ENCODE data around the gene ITLN2.
A peak's percentile ranks its signal among the peaks of the same experiment; 100 is the strongest.
"Not testable (repeated sequence)": the region's sequence is repeated elsewhere in the genome, so short reads cannot be mapped to it uniquely, and the experiment has no call there.

The ITLN2 gene

GRCh38 chr1:160952129-160952510, 2.5 kb downstream of the ITLN2 start:
- DNase-seq (ENCODE audit: low read depth) = no peak

GRCh38 chr1:160951443-160952128, 3.0 kb downstream of the ITLN2 start:
- DNase-seq (ENCODE audit: low read depth) = peak; percentile 65

GRCh38 chr1:160950657-160951056, 4.0 kb downstream of the ITLN2 start:
- no peak for DNase-seq (ENCODE audit: low read depth)

- DNase-seq (ENCODE audit: low read depth) = no peak
Observed at GRCh38 chr1:160949881-160950280, 4.7 kb downstream of the ITLN2 start.

- not testable (repeated sequence) for DNase-seq (ENCODE audit: low read depth)
Observed at GRCh38 chr1:160949216-160949880, 5.3 kb downstream of the ITLN2 start.

- not testable (repeated sequence) for DNase-seq (ENCODE audit: low read depth)
Observed at GRCh38 chr1:160947174-160947759, 7.3 kb downstream of the ITLN2 start.

GRCh38 chr1:160945881-160946280, 8.7 kb downstream of the ITLN2 start:
- not testable (repeated sequence) for DNase-seq (ENCODE audit: low read depth)

- DNase-seq (ENCODE audit: low read depth) = no peak
Observed at GRCh38 chr1:160945079-160945478, 9.5 kb downstream of the ITLN2 start.

GRCh38 chr1:160942926-160943325, 11.7 kb downstream of the ITLN2 start:
- no peak for DNase-seq (ENCODE audit: low read depth)

GRCh38 chr1:160936666-160937065, 17.9 kb downstream of the ITLN2 start:
- DNase-seq (ENCODE audit: low read depth) = not testable (repeated sequence)

- no peak for DNase-seq (ENCODE audit: low read depth)
Observed at GRCh38 chr1:160935527-160936258, 18.9 kb downstream of the ITLN2 start.

- DNase-seq (ENCODE audit: low read depth) = not testable (repeated sequence)
Observed at GRCh38 chr1:160933305-160933704, 21.3 kb downstream of the ITLN2 start.

GRCh38 chr1:160925652-160926244, 28.9 kb downstream of the ITLN2 start:
- no peak for DNase-seq (ENCODE audit: low read depth)

- DNase-seq (ENCODE audit: low read depth) = no peak
Observed at GRCh38 chr1:160924791-160925651, 29.6 kb downstream of the ITLN2 start.

GRCh38 chr1:160916666-160917065, 37.9 kb downstream of the ITLN2 start:
- no peak for DNase-seq (ENCODE audit: low read depth)

GRCh38 chr1:160913229-160913628, 41.4 kb downstream of the ITLN2 start:
- not testable (repeated sequence) for DNase-seq (ENCODE audit: low read depth)

- DNase-seq (ENCODE audit: low read depth) = no peak
Observed at GRCh38 chr1:160911925-160912324, 42.7 kb downstream of the ITLN2 start.

- DNase-seq (ENCODE audit: low read depth) = no peak
Observed at GRCh38 chr1:160911441-160911840, 43.2 kb downstream of the ITLN2 start.

- DNase-seq (ENCODE audit: low read depth) = no peak
Observed at GRCh38 chr1:160910170-160910750, 44.3 kb downstream of the ITLN2 start.

- DNase-seq (ENCODE audit: low read depth) = no peak
Observed at GRCh38 chr1:160907976-160908375, 46.6 kb downstream of the ITLN2 start.

GRCh38 chr1:160905617-160905989, 49.0 kb downstream of the ITLN2 start:
- no peak for DNase-seq (ENCODE audit: low read depth)

All from activated gamma-delta T cell treated with anti-CD3 and anti-CD28 coated beads, Interleukin-2, amount 50 U/mL, for 16 hours (primary cell).